Measurements from ENCODE around the gene TBC1D7. TPM values are rescaled to one million over a fixed set of nuclear protein-coding genes. Genes with fewer than 3 reads are reported as not detected.

Gene TBC1D7
- total RNA-seq, 1 experiment from 2014 or later = 13.7 TPM

- RAD21 ChIA-PET (ENCODE audit: low non-redundant PET in 1 of 2, low total read pairs in 2 of 2, uncharacterized antibody in 2 of 2, unreplicated experiment in 2 of 2) = no interaction called here
- H3K36me3 ChIP-seq (ENCODE audit: control insufficient read depth in 1 of 2, insufficient read depth in 2 of 2, low read length in 2 of 2) = no peaks in the 10 kb centered on the region
- H3K4me2 ChIP-seq (ENCODE audit: low read length) = no peak overlapping the region
- BruUV-seq (replicated peaks) = no TSS peak
- H3K4me1 ChIP-seq (ENCODE audit: control insufficient read depth in 1 of 2, insufficient read depth in 2 of 2, low read length in 2 of 2) = peaks cover 3 to 12% of the 10 kb centered on the region in 2 experiments
- POLR2A ChIA-PET = no interaction called here
- DNase-seq (ENCODE audit: low read depth, low spot score) = no peak
- H3K27ac ChIP-seq (ENCODE audit: low read depth, low read length) = no peak overlapping the region
- CTCF ChIA-PET = no interaction called here
- H3K4me3 ChIP-seq (replicated peaks in 1 of 2; ENCODE audit: low read depth in 1 of 2, low read length in 2 of 2) = no peak overlapping the region
- H3K9me2 ChIP-seq (ENCODE audit: insufficient read depth) = no peaks in the 10 kb centered on the region
- no peak for ATAC-seq
- H4K20me1 ChIP-seq (ENCODE audit: insufficient read depth) = no peaks in the 10 kb centered on the region
- intact Hi-C loops (cut with micrococcal nuclease) = no loop called here
- no peaks in the 10 kb centered on the region for H3K9me3 ChIP-seq (ENCODE audit: control insufficient read depth in 1 of 2, insufficient read depth in 1 of 2, low read depth in 1 of 2, low read length in 2 of 2)
- H3K27me3 ChIP-seq (ENCODE audit: insufficient read depth, low read length) = no peaks in the 10 kb centered on the region
- no peaks in the 10 kb centered on the region for H3K79me2 ChIP-seq (ENCODE audit: insufficient read depth, low read length)
- H2AFZ ChIP-seq (ENCODE audit: low read depth, low read length, poor library complexity, severe bottlenecking) = no peak overlapping the region
- TF ChIP-seq EZH2 (IDR thresholded peaks at IDR 0.05) (no peak), POLR2A (IDR thresholded peaks at IDR 0.05; ENCODE audit: borderline replicate concordance, extremely low read depth, insufficient read depth, insufficient read length) (no peak), FOSL1 (IDR thresholded peaks at IDR 0.05; ENCODE audit: low read depth) (no peak), CBX3 (IDR thresholded peaks at IDR 0.05; ENCODE audit: low read depth) (no peak), SP1 (IDR thresholded peaks at IDR 0.05; ENCODE audit: low read depth) (no peak), YY1 (IDR thresholded peaks at IDR 0.05; ENCODE audit: extremely low read depth, insufficient replicate concordance, low read depth, low read length) (no peak), ZBTB33 (IDR thresholded peaks at IDR 0.05; ENCODE audit: extremely low read depth, insufficient replicate concordance, low read length) (no peak), MAX (IDR thresholded peaks at IDR 0.05) (no peak), ZFX (IDR thresholded peaks at IDR 0.05) (no peak), TCF7L2 (IDR thresholded peaks at IDR 0.05; ENCODE audit: borderline replicate concordance, extremely low read depth, insufficient read depth, insufficient read length) (no peak), EGR1 (IDR thresholded peaks at IDR 0.05; ENCODE audit: low read depth) (no peak), ZNF274 (IDR thresholded peaks at IDR 0.05; ENCODE audit: low read depth, low read length) (no peak), CEBPB (IDR thresholded peaks at IDR 0.05; ENCODE audit: low read depth) (no peak), REST (IDR thresholded peaks at IDR 0.05; ENCODE audit: low read depth) (no peak), SRF (IDR thresholded peaks at IDR 0.05; ENCODE audit: low read depth) (no peak)
- H3K9ac ChIP-seq (ENCODE audit: low read length) = no peak overlapping the region
These were observed 32.6 kb upstream of the TBC1D7 start for GRCh38 chr6:13360671-13361540.

Data from HCT116 (cell line).